ENCODE measurements around the gene TBCD. TPM values are rescaled to one million over a fixed set of nuclear protein-coding genes. Genes with fewer than 3 reads are reported as not detected.

Gene TBCD
- total RNA-seq, 1 donor from 2014 or later: 156 TPM

DNA sequence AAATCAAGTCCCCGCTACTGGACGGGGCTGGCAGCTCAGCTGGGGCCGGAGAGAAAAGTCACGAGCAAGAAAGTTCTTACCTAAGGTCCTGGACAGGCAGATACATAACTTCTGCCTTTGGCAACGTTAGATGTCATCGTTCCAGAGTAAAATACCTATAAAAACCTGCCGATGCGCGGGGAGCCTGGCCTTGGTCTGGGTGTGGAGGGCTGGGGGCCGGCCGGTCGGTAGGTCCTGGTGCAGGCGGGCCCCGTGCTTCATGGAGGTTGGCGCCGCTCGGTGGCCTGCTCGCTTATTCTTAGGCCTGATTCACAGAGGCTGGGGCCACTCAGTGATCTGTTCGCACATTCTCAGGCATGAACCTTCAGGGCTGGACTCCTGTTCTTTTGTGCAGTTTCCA is 121.7 kb downstream of the TBCD start:
- no peak overlapping the region for H3K27ac ChIP-seq
- H3K27me3 ChIP-seq: no peaks in the 10 kb centered on the region
- intact Hi-C loops (cut with DNase I): no loop called here
- H3K4me1 ChIP-seq: peaks cover 0 to 10% of the 10 kb centered on the region in 2 donors
- TF ChIP-seq, protein P1, sequence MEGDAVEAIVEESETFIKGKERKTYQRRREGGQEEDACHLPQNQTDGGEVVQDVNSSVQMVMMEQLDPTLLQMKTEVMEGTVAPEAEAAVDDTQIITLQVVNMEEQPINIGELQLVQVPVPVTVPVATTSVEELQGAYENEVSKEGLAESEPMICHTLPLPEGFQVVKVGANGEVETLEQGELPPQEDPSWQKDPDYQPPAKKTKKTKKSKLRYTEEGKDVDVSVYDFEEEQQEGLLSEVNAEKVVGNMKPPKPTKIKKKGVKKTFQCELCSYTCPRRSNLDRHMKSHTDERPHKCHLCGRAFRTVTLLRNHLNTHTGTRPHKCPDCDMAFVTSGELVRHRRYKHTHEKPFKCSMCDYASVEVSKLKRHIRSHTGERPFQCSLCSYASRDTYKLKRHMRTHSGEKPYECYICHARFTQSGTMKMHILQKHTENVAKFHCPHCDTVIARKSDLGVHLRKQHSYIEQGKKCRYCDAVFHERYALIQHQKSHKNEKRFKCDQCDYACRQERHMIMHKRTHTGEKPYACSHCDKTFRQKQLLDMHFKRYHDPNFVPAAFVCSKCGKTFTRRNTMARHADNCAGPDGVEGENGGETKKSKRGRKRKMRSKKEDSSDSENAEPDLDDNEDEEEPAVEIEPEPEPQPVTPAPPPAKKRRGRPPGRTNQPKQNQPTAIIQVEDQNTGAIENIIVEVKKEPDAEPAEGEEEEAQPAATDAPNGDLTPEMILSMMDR (IDR thresholded peaks at IDR 0.05): no peak
- peaks cover 7 to 28% of the 10 kb centered on the region in 2 donors for H3K36me3 ChIP-seq
- no peaks in the 10 kb centered on the region for H3K9me3 ChIP-seq
- H3K4me3 ChIP-seq: no peak overlapping the region
- DNase-seq (ENCODE audit: low spot score in 2 of 2): no peak

DNA sequence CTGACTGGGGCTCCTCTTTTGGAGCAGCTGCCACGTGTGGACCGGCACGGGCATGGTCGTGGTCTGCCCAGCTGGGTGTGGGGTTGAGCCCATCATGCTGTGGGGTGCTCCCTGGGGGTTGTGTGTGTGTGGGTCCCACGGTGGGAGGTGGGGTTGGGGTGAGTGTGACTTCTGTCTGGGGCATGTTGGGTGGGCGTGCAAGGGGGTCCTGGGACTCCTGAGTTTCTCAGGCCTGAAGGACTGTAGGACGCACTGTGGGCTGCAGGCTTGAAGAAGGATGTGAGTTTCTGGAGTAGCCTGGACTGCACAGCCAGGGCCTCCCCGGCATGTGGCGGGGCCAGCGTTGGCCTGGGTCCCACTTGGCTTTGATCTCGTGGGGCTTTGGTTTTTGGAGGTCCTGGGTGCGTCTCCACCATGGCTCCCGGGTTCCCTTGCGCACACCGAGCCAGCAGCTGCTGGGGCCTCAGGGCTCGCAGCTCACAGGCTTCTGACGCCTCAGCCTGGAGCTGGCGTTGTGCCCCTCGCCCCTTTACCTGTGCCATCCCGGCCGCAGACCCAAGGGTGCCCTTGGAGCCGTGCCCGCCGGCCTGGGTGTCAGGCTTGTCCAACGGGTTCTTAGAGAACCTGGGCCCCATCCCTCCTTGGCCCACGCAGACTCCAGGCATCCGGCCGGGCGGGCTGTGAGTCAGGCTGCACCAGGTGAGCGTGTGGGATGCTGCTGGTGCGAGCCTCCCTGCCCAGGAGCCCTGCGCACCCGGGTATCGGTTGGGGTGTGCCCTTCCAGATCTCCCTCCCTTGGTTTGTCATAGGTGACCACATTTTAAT is 122.4 kb downstream of the TBCD start:
- TF ChIP-seq, protein P1 (IDR thresholded peaks at IDR 0.05): no peak
- Histone ChIP-seq H3K36me3 (peaks cover 7 to 28% of the 10 kb centered on the region in 2 donors), H3K27me3 (no peaks in the 10 kb centered on the region), H3K4me1 (peaks cover 0 to 10% of the 10 kb centered on the region in 2 donors), H3K4me3 (no peak overlapping the region), H3K9me3 (no peaks in the 10 kb centered on the region), H3K27ac (no peak overlapping the region)
- intact Hi-C loops (cut with DNase I): no loop called here
- DNase-seq (ENCODE audit: low spot score in 2 of 2): no peak

DNA sequence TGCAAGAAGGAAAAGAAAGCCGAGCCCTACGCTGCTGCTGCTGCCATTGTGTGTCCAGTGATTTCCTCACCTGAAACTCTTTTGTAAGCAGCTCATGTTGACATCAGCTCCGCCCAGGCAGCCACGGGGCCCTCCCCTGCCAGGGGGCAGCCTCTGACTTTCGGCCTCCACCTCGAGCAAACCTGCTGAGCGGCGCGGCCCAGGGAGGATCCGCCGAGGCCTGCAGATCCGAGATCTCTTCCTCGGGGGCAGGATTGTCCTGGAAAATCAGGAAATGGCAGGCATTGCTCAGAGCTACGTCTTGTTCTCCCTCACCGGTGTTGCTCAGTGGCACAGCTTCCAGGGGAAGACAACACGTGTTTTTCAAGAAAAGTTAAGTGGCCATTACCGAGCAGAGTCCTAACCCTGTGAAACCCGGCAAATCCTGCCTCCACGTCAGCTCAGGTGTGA is 123.6 kb downstream of the TBCD start:
- intact Hi-C loops (cut with DNase I): loop anchor here (5.0 kb wide), 1 partner anchor 42 kb away; no protein-coding TSS in a partner anchor

DNA sequence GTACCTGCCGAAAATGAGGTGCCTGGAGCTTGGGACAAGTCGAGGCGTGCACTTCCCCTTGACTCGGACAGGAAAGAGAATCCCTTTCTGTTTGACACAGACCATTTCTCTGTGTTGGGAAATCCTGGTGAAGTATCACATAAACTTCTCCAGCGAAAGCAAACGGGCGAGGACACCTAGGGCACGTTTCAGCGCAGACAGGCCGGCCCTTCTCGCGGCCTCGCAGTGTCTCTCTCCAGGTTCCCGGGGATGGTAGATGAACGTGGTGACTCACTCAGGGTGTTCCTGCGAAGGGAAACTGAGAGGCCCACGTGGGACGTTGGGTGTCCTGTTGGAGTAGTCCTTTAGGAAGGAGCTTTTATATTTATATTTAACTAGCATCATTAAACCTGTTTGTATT is 124.3 kb downstream of the TBCD start:
- H3K4me1 ChIP-seq: peaks cover 0 to 10% of the 10 kb centered on the region in 2 donors
- H3K27ac ChIP-seq: peak overlapping the region; percentile 43 to 45
- intact Hi-C loops (cut with DNase I): loop anchor here (5.0 kb wide), 1 partner anchor 41 kb away; no protein-coding TSS in a partner anchor
- TF ChIP-seq, protein P1 (IDR thresholded peaks at IDR 0.05): no peak
- H3K9me3 ChIP-seq: no peaks in the 10 kb centered on the region
- no peaks in the 10 kb centered on the region for H3K27me3 ChIP-seq
- H3K36me3 ChIP-seq: peaks cover 4 to 20% of the 10 kb centered on the region in 2 donors
- H3K4me3 ChIP-seq: no peak overlapping the region
- no peak for DNase-seq (ENCODE audit: low spot score in 2 of 2)

More for the DNA sequence above, 123.6 kb downstream of the TBCD start:
- H3K27ac ChIP-seq: peak overlapping the region in 1 of 2 donors; percentile 45
- no peak overlapping the region for H3K4me3 ChIP-seq
- no peaks in the 10 kb centered on the region for H3K27me3 ChIP-seq
- peaks cover 7 to 25% of the 10 kb centered on the region in 2 donors for H3K36me3 ChIP-seq
- H3K9me3 ChIP-seq: no peaks in the 10 kb centered on the region
- H3K4me1 ChIP-seq: peaks cover 0 to 10% of the 10 kb centered on the region in 2 donors
- TF ChIP-seq, protein P1 (IDR thresholded peaks at IDR 0.05): no peak
- no peak for DNase-seq (ENCODE audit: low spot score in 2 of 2)

DNA sequence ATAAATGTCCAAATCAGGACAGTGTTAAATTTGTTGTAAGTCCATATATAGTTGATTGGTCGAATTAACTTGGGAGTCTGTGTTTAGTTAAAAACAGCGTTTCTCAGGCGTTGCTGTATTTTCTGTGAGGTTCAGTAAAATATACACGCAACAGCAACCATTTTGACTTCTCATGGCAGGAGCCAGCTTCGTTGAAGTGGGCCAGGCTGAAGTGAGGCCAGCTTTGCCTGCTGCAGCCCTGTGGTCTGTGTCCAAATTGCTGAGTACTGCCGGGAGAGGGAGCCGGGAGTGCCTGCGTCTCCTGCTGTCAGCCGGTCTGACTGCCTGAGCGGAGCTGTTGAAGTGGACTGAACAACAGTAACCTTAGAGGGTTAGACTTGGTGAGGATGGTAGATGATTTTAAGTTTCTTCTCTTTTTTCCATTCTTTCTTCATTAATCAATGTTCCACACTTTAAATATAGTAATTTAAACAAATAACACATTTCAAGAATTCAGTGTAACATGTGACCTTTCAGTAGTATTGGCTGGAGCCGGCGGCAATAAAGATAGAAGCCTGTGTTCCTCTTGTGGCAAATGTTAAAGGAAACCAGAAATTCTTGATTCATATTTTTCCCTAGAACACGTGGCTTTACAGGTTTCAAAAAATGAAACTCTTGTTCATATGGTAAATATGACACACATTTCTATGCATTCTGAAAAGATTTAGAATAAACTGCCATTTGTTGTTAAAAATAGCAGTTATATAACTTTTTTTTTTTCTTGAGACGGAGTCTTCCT is 124.9 kb downstream of the TBCD start:
- peak; percentile 47 to 87 for DNase-seq (ENCODE audit: low spot score in 2 of 2)
- Histone ChIP-seq H3K4me1 (peaks cover 0 to 10% of the 10 kb centered on the region in 2 donors), H3K4me3 (no peak overlapping the region), H3K27ac (peak overlapping the region; percentile 43 to 45), H3K27me3 (no peaks in the 10 kb centered on the region), H3K9me3 (no peaks in the 10 kb centered on the region), H3K36me3 (peaks cover under 1 to 13% of the 10 kb centered on the region in 2 donors)
- TF ChIP-seq, protein P1 (IDR thresholded peaks at IDR 0.05): peak; percentile 23 to 62 (median 58)
- intact Hi-C loops (cut with DNase I): loop anchor here (5.0 kb wide), 1 partner anchor 41 kb away; no protein-coding TSS in a partner anchor

Data from ascending aorta (tissue), 2 donors.